Esophagus muscularis mucosa (tissue), 4 donors: ENCODE data around the gene PSMA5. TPM values are rescaled to one million over a fixed set of nuclear protein-coding genes. Genes with fewer than 3 reads are reported as not detected.

Experiments
- DNase-seq: peaks from one replicate; pipeline ENCODE4 v3.0.0-alpha.2; 2017; ENCODE audit errors: extremely low spot score
- H3K27ac ChIP-seq, 4 donors: fragments of 200-600 bp; sonication (generic); replicated peaks in 1 of 4; 1 replicate in 3 of 4; 2 replicates in 1 of 4; pipeline ENCODE4 v1.5.1; 2016 to 2019; ENCODE audit warnings: mild to moderate bottlenecking in 1 of 4
- H3K27me3 ChIP-seq, 4 donors: fragments of 200-600 bp; sonication (generic); one replicate each; pipeline versions ENCODE4 v1.5.1 to v1.6.0; 2016 to 2019
- H3K36me3 ChIP-seq, 4 donors: fragments of 200-600 bp; sonication (generic); one replicate each; pipeline ENCODE4 v1.5.1; 2016 to 2019
- H3K4me1 ChIP-seq, 4 donors: fragments of 200-600 bp; sonication (generic); one replicate each; pipeline ENCODE4 v1.5.1; 2016 to 2019
- H3K4me3 ChIP-seq, 4 donors: fragments of 200-600 bp; sonication (generic); 1 replicate in 2 of 4; 2 replicates in 2 of 4; pipeline ENCODE4 v1.5.1; 2016 to 2019; ENCODE audit warnings: mild to moderate bottlenecking in 4 of 4, moderate library complexity in 1 of 4
- H3K9me3 ChIP-seq, 4 donors: fragments of 200-600 bp; sonication (generic); 1 replicate in 3 of 4; 2 replicates in 1 of 4; pipeline ENCODE4 v1.5.1; 2016 to 2019
- CTCF ChIP-seq, 3 experiments: fragments of 200-600 bp in 2 of 3; fragments of 450-650 bp in 1 of 3; sonication (generic) in 2 of 3; IDR thresholded peaks; one replicate each; pipeline ENCODE4 v1.5.1; 2017 to 2019; ENCODE audit warnings: antibody characterized with exemption in 3 of 3, mild to moderate bottlenecking in 2 of 3, moderate library complexity in 1 of 3
- EP300 ChIP-seq: sonication (generic); formaldehyde crosslinking; IDR thresholded peaks from one replicate; pipeline ENCODE4 v1.6.1; 2017; ENCODE audit warnings: antibody characterized with exemption
- POLR2A ChIP-seq: fragments of 450-650 bp; IDR thresholded peaks from one replicate; pipeline ENCODE4 v1.6.1; 2017; ENCODE audit warnings: antibody characterized with exemption, moderate library complexity, mild to moderate bottlenecking, low read depth
- POLR2AphosphoS5 ChIP-seq, 2 donors: sonication (generic); formaldehyde crosslinking; IDR thresholded peaks; one replicate each; pipeline ENCODE4 v1.6.1; 2017; ENCODE audit warnings: antibody characterized with exemption in 2 of 2
- WGBS: methylation state at CpG from one replicate; pipeline ENCODE4 v1.1.5; 2018; 5-methylcytosine and 5-hydroxymethylcytosine counted together
- intact Hi-C: fragments of 100-400 bp; cut with DNase I; formaldehyde crosslinking; loops from one replicate; pipeline ENCODE4 v1.15.1; 2023
- total RNA-seq, 4 donors: library from RNA; depleted of rRNA; stranded (reverse); fragments of >200 nt; gene quantifications; one replicate each; pipeline versions ENCODE4 v1.1.0 to v1.2.1, GENCODE V29; 2016

Gene PSMA5
- total RNA-seq, 4 donors from 2014 or later = 15.8 to 29.8 (median 27.4) TPM

- Histone ChIP-seq H3K4me1 (peaks cover 31 to 45% (median 40%) of the 10 kb centered on the region in 4 donors), H3K9me3 (no peaks in the 10 kb centered on the region), H3K36me3 (peaks cover 28 to 35% (median 31%) of the 10 kb centered on the region in 4 donors), H3K27ac (no peak overlapping the region), H3K27me3 (no peaks in the 10 kb centered on the region), H3K4me3 (no peak overlapping the region)
- TF ChIP-seq CTCF (IDR thresholded peaks at IDR 0.05) = no peak
- no peak for TF ChIP-seq POLR2AphosphoS5 (IDR thresholded peaks at IDR 0.05)
- TF ChIP-seq POLR2A = no peak
- no peak for TF ChIP-seq EP300
- WGBS = 71% methylated on average over 2 of the region's 2 CpGs
- no peak for DNase-seq
- intact Hi-C loops = no loop called here
These were observed 2.8 kb downstream of the PSMA5 start for GRCh38 chr1:109423498-109423897.

- Histone ChIP-seq H3K27me3 (no peaks in the 10 kb centered on the region), H3K9me3 (no peaks in the 10 kb centered on the region), H3K4me3 (no peak overlapping the region), H3K27ac (no peak overlapping the region), H3K36me3 (peaks cover 50 to 96% (median 86%) of the 10 kb centered on the region in 4 donors), H3K4me1 (peaks cover 0 to 11% (median 9%) of the 10 kb centered on the region in 4 donors)
- WGBS = 66% methylated on average over 2 of the region's 2 CpGs
- TF ChIP-seq EP300 (no peak), POLR2A (no peak), CTCF (IDR thresholded peaks at IDR 0.05) (no peak), POLR2AphosphoS5 (IDR thresholded peaks at IDR 0.05) (no peak)
- intact Hi-C loops = no loop called here
- no peak for DNase-seq
These were observed 13.7 kb downstream of the PSMA5 start for GRCh38 chr1:109412551-109412950.

GRCh38 chr1:109404838-109405237 is 21.4 kb downstream of the PSMA5 start:
- DNase-seq = no peak
- H3K27ac ChIP-seq = no peak overlapping the region
- WGBS = 82% methylated on average over 4 of the region's 4 CpGs
- H3K4me3 ChIP-seq = no peak overlapping the region
- peaks cover 0 to 6% (median 0%) of the 10 kb centered on the region in 4 donors for H3K4me1 ChIP-seq
- H3K27me3 ChIP-seq = no peaks in the 10 kb centered on the region
- TF ChIP-seq CTCF (IDR thresholded peaks at IDR 0.05) (no peak), POLR2A (no peak), POLR2AphosphoS5 (IDR thresholded peaks at IDR 0.05) (no peak), EP300 (no peak)
- intact Hi-C loops = loop anchor here (5.0 to 10.0 kb wide), 3 partner anchors 53 to 300 kb away; no protein-coding TSS in a partner anchor
- no peaks in the 10 kb centered on the region for H3K9me3 ChIP-seq
- peaks cover 22 to 90% (median 70%) of the 10 kb centered on the region in 4 donors for H3K36me3 ChIP-seq

- intact Hi-C loops = loop anchor here (5.0 to 10.0 kb wide), 3 partner anchors 50 to 297 kb away; no protein-coding TSS in a partner anchor
- no peak overlapping the region for H3K27ac ChIP-seq
These were observed 24.2 kb downstream of the PSMA5 start for GRCh38 chr1:109402025-109402424.

More at GRCh38 chr1:109402025-109402424, 24.2 kb downstream of the PSMA5 start:
- TF ChIP-seq EP300 (no peak), POLR2AphosphoS5 (IDR thresholded peaks at IDR 0.05) (no peak), POLR2A (no peak), CTCF (IDR thresholded peaks at IDR 0.05) (no peak)
- DNase-seq = no peak
- peaks cover 13 to 15% (median 14%) of the 10 kb centered on the region in 4 donors for H3K4me1 ChIP-seq
- H3K9me3 ChIP-seq = no peaks in the 10 kb centered on the region
- no peaks in the 10 kb centered on the region for H3K27me3 ChIP-seq
- H3K36me3 ChIP-seq = peaks cover 5 to 62% (median 42%) of the 10 kb centered on the region in 4 donors
- H3K4me3 ChIP-seq = no peak overlapping the region
